Stimulated activated CD8-positive, alpha-beta memory T cell treated with anti-CD3 and anti-CD28 coated beads, Interleukin-4, amount 100 ng/mL, for 1 hour (primary cell): ENCODE data around the gene SPINK13.
"Not testable (repeated sequence)": the region's sequence is repeated elsewhere in the genome, so short reads cannot be mapped to it uniquely, and the experiment has no call there.

Experiments
- DNase-seq, 2 donors: peaks; one replicate each; pipeline ENCODE4 v3.0.0-alpha.2; 2020; ENCODE audit warnings: low read depth in 2 of 2, low spot score in 1 of 2

The SPINK13 gene

GRCh38 chr5:148268566-148268965 is at the start of gene SPINK13:
Gene SPINK13, plus strand, starts transcription at chr5:148268794. Its CDS starts 1,279 bp downstream, at chr5:148270073.
- DNase-seq, result no peak

- DNase-seq, result no peak
Observed at GRCh38 chr5:148221508-148221907, 47.1 kb upstream of the SPINK13 start.

- no peak for DNase-seq
Observed at GRCh38 chr5:148224117-148224742, 44.4 kb upstream of the SPINK13 start.

- no peak for DNase-seq
Observed at GRCh38 chr5:148228392-148228984, 40.1 kb upstream of the SPINK13 start.

- no peak for DNase-seq
Observed at GRCh38 chr5:148229840-148230239, 38.8 kb upstream of the SPINK13 start.

GRCh38 chr5:148230240-148230639 is 38.4 kb upstream of the SPINK13 start:
- DNase-seq, result no peak

GRCh38 chr5:148237785-148238417 is 30.7 kb upstream of the SPINK13 start:
- no peak for DNase-seq

- no peak for DNase-seq
Observed at GRCh38 chr5:148238418-148238794, 30.2 kb upstream of the SPINK13 start, which contains the start of gene MARCOL. Gene MARCOL, plus strand, starts transcription at chr5:148238525. Its CDS starts 73 bp downstream, at chr5:148238598.

- DNase-seq, result no peak
Observed at GRCh38 chr5:148248894-148249293, 19.7 kb upstream of the SPINK13 start.

GRCh38 chr5:148255456-148255855 is 13.1 kb upstream of the SPINK13 start:
- DNase-seq, result no peak

- DNase-seq, result no peak
Observed at GRCh38 chr5:148259288-148259687, 9.3 kb upstream of the SPINK13 start.

GRCh38 chr5:148261221-148261620 is 7.4 kb upstream of the SPINK13 start:
- no peak for DNase-seq

- DNase-seq, result no peak
Observed at GRCh38 chr5:148267962-148268361, 632 bp upstream of the SPINK13 start.

- DNase-seq, result not testable (repeated sequence)
Observed at GRCh38 chr5:148275129-148275528, 6.5 kb downstream of the SPINK13 start.

- not testable (repeated sequence) for DNase-seq
Observed at GRCh38 chr5:148280893-148281292, 12.3 kb downstream of the SPINK13 start.

- DNase-seq, result not testable (repeated sequence)
Observed at GRCh38 chr5:148281336-148281735, 12.7 kb downstream of the SPINK13 start.

- DNase-seq, result no peak
Observed at GRCh38 chr5:148290271-148291195, 21.9 kb downstream of the SPINK13 start.

GRCh38 chr5:148297731-148298130 is 29.1 kb downstream of the SPINK13 start:
- DNase-seq, result no peak

- DNase-seq, result no peak
Observed at GRCh38 chr5:148306446-148306845, 37.9 kb downstream of the SPINK13 start.

- DNase-seq, result no peak
Observed at GRCh38 chr5:148309019-148309418, 40.4 kb downstream of the SPINK13 start.

GRCh38 chr5:148309746-148310145 is 41.2 kb downstream of the SPINK13 start:
- DNase-seq, result no peak
